Measurements from ENCODE around the gene SEC22C.
"Not testable (repeated sequence)": the region's sequence is repeated elsewhere in the genome, so short reads cannot be mapped to it uniquely, and the experiment has no call there.

SEC22C gene

GRCh38 chr3:42581709-42582473 lies at the start of gene SEC22C:
TSS of gene SEC22C (minus strand) at chr3:42581967. CDS start at chr3:42569046, 12,921 bp downstream.
- peak; percentile 83 to 91 for DNase-seq (ENCODE audit: low read depth in 2 of 2)

- no peak for DNase-seq (ENCODE audit: low read depth in 2 of 2)
These were observed 31.7 kb upstream of the SEC22C start for GRCh38 chr3:42613462-42613861.

- no peak for DNase-seq (ENCODE audit: low read depth in 2 of 2)
These were observed 31.2 kb upstream of the SEC22C start for GRCh38 chr3:42612928-42613327.

- no peak for DNase-seq (ENCODE audit: low read depth in 2 of 2)
These were observed 30.4 kb upstream of the SEC22C start for GRCh38 chr3:42612217-42612616.

- DNase-seq (ENCODE audit: low read depth in 2 of 2), result no peak
These were observed 29.2 kb upstream of the SEC22C start for GRCh38 chr3:42610976-42611375.

- DNase-seq (ENCODE audit: low read depth in 2 of 2), result no peak
These were observed 26.8 kb upstream of the SEC22C start for GRCh38 chr3:42608581-42608980.

GRCh38 chr3:42605546-42606173 lies 23.9 kb upstream of the SEC22C start:
- no peak for DNase-seq (ENCODE audit: low read depth in 2 of 2)

GRCh38 chr3:42602961-42603360 lies 21.2 kb upstream of the SEC22C start:
- no peak for DNase-seq (ENCODE audit: low read depth in 2 of 2)

GRCh38 chr3:42601896-42602581 lies 20.3 kb upstream of the SEC22C start:
- DNase-seq (ENCODE audit: low read depth in 2 of 2), result no peak

GRCh38 chr3:42600958-42601675 lies 19.4 kb upstream of the SEC22C start:
- peak in 1 of 2 donors; percentile 21 for DNase-seq (ENCODE audit: low read depth in 2 of 2)

- peak; percentile 99 for DNase-seq (ENCODE audit: low read depth in 2 of 2)
These were observed 18.6 kb upstream of the SEC22C start, which contains the start of gene NKTR for GRCh38 chr3:42600111-42600957. TSS of gene NKTR (plus strand) at chr3:42600686. CDS start at chr3:42601007, 321 bp downstream.

- not testable (repeated sequence) for DNase-seq (ENCODE audit: low read depth in 2 of 2)
These were observed 15.3 kb upstream of the SEC22C start for GRCh38 chr3:42597098-42597497.

GRCh38 chr3:42595682-42596081 lies 13.9 kb upstream of the SEC22C start:
- no peak for DNase-seq (ENCODE audit: low read depth in 2 of 2)

GRCh38 chr3:42593635-42594034 lies 11.9 kb upstream of the SEC22C start:
- no peak for DNase-seq (ENCODE audit: low read depth in 2 of 2)

- DNase-seq (ENCODE audit: low read depth in 2 of 2), result no peak
These were observed 10.0 kb upstream of the SEC22C start for GRCh38 chr3:42591811-42592210.

- no peak for DNase-seq (ENCODE audit: low read depth in 2 of 2)
These were observed 9.4 kb upstream of the SEC22C start for GRCh38 chr3:42590989-42591756.

- DNase-seq (ENCODE audit: low read depth in 2 of 2), result no peak
These were observed 7.8 kb upstream of the SEC22C start for GRCh38 chr3:42589382-42590109.

GRCh38 chr3:42588625-42589024 lies 6.9 kb upstream of the SEC22C start:
- no peak for DNase-seq (ENCODE audit: low read depth in 2 of 2)

GRCh38 chr3:42582474-42583070 lies 805 bp upstream of the SEC22C start:
- DNase-seq (ENCODE audit: low read depth in 2 of 2), result no peak
